Stimulated activated CD4-positive, alpha-beta T cell treated with anti-CD3 and anti-CD28 coated beads, Interleukin-2, amount 100 ng/mL, for 4 hours (primary cell): Measurements from ENCODE around the gene HSFY1.
"Not testable (repeated sequence)": the region's sequence is repeated elsewhere in the genome, so short reads cannot be mapped to it uniquely, and the experiment has no call there.

Source experiments
- DNase-seq: peaks from one replicate; pipeline ENCODE4 v3.0.0-alpha.2; 2020; ENCODE audit warnings: low read depth

Gene HSFY1, protein sequence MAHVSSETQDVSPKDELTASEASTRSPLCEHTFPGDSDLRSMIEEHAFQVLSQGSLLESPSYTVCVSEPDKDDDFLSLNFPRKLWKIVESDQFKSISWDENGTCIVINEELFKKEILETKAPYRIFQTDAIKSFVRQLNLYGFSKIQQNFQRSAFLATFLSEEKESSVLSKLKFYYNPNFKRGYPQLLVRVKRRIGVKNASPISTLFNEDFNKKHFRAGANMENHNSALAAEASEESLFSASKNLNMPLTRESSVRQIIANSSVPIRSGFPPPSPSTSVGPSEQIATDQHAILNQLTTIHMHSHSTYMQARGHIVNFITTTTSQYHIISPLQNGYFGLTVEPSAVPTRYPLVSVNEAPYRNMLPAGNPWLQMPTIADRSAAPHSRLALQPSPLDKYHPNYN

DNA sequence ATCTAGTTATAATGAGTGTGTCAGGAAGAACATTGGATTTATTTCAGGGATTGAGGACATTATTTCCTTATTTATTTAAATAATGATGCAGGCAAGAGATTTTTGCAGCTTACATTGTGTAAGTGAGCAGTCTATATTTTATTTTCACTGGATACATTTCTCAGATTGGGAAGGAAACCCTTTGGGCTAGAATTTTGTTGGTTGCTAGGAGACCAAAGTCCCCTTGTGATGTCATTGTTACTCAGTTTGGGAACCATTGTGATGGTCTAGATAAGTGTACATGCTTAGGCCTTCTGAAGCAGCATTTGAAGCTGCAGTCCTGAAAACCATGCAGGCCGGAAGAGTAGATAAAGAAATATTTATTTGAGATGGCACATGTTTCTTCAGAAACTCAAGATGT, at the start of gene HSFY1:
Gene HSFY1, plus strand, starts transcription at position 301 of the 400 bp plus-strand sequence. Its CDS starts 68 bp downstream, at position 369.
- not testable (repeated sequence) for DNase-seq

DNA sequence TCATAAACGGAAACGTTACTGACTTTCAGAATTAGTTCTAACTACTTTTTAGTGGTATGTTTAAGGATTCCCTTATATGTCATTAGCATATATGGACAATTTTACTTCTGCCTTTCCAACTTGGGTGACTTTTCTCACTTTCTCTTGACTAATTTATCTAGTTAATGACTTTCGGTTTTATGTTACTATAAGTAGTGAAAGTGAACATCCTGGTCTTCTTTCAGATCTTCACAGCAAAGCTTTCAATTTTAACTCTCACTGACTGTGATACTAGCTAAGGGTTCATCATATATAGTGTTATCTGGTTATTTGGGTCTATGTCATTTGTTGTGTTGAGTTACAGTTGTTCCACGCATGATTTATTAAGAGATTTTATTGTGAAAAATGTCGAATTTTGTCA, 42.3 kb upstream of the HSFY1 start:
- DNase-seq = not testable (repeated sequence)

DNA sequence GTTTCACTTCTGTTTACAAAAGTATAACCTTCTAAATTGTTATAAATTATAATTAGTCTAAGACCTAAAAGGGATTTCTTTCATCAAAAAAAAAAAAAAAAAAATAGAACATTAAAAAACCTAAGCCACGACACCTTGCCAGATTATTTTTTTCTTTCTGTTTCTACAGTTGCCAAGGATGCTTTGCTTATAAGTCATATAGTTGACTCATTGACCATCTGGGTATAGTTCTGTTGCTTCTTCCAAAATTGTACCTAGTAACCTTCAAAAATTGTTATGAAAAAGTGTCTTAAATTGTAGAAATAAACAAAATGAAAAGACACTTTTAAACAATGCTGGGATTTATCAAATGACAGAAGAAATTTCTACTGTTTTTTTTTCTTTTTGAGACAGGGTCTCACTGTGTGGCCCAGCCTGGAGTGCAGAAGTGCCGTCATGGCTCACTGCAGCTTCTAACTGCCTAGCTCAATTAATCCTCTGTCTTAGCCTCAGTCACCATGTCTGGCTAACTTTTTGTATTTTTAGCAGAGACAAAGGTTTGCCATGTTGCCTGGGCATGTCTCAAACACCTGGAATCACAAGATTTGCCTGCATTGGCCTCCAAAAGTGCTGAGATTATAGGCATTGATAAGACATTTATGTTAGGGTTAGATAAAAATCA, 15.4 kb upstream of the HSFY1 start:
- not testable (repeated sequence) for DNase-seq

DNA sequence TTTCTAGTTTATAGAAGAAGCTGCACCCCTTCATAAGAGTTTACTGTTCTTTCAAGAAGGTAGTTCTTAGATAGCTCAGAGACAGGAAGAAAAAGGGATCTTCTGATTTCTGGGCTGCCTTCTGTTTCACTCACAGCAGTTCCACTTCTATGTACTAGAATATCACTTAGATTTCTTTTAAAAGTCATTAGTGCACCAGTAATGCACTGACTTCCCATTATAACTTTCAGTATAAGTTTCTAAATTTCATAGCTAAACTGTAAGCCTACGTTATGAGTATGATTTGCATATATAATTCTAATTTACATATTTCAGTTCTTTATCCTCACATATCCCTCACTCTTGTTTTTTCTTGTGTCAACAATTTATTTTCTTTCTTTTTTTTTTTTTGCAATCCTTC, 7.6 kb upstream of the HSFY1 start:
- not testable (repeated sequence) for DNase-seq

DNA sequence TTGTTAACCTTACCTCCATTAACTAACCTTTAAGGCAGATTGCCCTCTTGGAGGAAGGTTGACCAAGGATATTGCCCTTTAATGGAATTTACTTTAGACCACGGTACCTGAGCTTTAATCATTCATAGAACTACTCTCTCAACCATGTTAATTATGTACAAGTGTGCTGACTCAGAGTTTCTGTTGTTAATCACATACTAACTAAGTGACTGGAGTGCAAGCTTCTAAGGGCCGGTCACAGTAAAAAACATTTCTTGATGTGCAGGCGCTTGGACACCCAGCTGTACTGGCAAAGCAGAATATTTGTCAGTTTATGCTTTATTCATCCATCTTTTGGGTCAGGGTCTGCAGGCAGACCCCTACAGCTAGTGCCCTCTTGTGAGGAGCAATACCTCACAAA, 6.6 kb downstream of the HSFY1 start:
- DNase-seq = not testable (repeated sequence)

DNA sequence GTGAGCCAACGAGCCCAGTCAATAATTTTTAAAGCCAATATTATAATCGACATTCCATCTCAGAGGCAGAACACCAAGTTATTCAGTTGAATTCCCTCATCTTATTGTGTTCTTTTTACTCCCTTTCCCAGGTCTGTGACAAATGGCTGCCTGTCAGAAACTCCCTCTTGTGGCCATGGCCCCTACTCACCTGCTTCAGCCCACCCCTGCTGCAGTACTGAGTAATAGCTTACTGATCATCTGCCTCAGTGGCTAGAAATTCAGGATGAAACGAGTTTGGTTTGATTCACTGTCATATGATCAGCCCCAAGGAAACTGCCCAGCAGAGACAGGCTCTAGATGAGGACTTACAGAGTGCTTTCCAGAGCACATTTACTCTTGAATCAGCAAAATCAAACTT, 19.4 kb downstream of the HSFY1 start:
- DNase-seq = not testable (repeated sequence)
